TTC549 (cell line): ENCODE data around the gene TEF.

ENCODE experiments used
- FAIRE-seq: peaks from 2 replicates; lab custom pipeline; 2012; peaks lifted over from hg19 to GRCh38; lab: Jason Lieb, UNC

The TEF gene

GRCh38 chr22:41381329-41382097 lies at the start of gene TEF:
TEF (plus strand) TSS chr22:41381942; CDS start chr22:41382045, 103 bp downstream.
- FAIRE-seq = peak; percentile 91

DNA sequence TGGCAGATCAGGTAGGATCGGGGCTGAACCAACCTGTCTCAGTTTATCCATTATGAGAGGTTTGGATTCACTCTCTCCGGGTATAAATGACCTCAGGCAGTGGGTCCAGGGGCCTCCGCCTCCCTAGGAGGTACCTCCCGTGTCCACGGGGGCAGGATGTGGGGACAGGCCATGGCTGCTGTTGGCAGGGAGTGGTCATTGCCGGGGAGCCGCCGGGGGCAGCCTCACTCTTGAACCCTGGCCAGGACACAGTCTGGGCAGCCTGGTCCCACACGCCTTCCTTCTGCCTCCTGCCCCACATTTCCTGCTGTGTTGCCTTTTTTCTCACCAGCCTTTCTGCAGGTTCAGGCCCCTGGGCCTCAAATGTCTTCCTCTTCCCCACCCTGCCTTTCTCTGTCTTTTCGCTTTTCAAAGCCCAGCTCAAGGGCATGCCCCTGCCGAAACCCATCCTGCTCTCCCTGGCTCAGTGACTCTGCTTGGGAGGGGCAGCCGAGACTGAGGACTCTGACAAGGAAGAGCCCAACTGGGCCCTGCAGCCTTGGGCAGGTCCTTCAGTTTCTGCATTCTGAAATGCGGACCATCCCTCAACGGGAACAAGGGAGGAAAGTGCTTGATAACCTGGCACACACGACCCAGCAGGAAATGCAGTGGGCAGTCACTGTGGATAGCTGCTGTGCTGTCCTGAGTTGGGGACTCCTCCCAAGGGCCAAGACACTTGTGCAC lies 49.4 kb upstream of the TEF start:
- no peak for FAIRE-seq

DNA sequence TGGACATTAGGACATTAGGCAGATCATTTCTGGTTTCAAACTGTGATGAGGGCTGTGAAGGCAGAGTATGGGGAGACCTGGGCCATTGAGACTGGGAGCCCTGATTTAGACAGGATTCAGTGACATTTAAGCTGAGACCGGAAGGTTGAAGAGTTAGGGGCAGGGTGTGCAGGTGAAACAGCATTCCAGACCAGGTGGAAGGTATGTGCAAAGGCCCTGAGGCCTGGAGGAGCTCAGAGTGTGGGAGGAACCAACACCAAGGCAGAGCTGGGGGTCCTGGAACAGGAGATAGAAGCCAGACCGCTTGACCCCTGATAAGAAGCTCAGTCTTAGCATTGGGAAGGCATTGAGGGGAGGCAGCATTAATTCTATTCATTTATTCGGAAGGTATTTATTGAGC lies 47.9 kb upstream of the TEF start:
- FAIRE-seq = no peak

GRCh38 chr22:41334215-41334614 lies 47.5 kb upstream of the TEF start:
- no peak for FAIRE-seq

DNA sequence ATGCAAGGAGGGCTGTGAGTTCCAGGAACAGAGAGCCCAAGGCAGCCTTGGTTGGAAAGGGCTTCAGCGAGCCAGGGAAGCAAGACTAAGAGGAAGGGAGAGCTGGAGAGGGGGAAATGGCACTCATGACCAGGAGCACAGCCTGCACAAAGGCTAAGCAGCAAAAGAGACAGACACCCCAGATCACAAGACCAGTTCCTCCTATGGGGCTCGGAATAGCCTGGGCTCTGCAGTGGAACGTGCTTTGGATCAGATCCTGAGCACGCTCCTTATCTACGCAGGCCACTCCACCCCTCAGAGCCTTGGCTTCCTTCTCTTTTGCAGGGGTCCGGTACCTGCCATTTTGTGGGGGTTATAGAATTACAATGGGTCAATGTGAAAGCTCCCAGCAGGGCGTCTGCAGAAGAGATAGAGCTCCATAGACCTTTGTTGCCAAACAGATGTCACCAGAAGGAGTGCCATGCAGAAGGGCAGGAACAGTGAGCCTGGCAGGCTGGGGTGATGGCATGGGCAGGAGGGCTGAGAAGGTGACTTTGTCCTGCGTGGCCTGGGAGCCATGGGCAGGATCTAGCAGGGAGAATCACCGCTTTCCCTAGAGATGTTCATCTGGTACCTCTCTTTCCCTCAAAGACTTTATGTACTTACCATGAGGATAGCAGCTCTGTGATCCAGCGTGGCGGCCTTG lies 46.6 kb upstream of the TEF start:
- no peak for FAIRE-seq

DNA sequence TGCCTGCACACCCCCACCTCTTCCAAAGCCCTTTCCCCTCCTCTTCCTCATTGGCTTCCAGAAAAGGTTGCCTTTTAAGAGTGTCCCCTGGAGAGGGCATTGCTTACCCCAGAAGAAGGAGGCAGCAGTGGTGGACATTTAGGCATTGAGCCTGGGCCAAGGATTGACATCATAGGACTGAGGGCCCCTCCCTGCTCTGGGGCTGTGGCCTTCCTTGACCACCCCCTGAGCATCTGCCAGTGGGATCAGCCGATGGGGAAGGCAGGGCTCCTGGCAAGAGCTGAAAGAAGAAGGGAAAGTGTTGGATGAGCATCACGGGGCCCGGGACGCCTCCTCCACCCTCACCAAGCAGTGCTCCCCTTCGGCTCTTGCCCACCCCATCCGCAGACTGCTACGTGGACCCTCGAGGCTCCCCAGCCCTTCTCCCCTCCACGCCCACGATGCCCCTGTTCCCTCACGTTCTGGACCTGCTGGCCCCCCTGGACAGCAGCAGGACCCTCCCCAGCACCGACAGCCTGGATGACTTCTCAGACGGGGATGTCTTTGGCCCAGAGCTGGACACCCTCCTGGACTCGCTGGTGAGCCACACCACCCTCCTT lies 43.0 kb upstream of the TEF start:
- FAIRE-seq = no peak

DNA sequence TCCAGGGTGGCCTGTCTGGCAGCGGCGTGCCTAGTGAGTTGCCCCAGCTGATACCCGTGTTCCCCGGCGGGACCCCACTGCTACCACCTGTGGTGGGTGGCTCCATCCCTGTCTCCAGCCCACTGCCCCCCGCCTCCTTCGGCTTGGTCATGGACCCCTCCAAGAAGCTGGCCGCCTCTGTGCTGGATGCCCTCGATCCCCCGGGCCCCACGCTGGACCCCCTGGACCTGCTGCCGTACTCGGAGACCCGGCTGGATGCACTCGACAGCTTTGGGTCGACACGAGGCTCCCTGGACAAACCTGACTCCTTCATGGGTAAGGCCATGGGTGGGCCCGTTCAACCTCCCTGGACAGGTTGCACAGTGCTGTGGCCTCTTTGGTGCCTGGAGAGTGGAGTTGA lies 41.9 kb upstream of the TEF start:
- FAIRE-seq = no peak

DNA sequence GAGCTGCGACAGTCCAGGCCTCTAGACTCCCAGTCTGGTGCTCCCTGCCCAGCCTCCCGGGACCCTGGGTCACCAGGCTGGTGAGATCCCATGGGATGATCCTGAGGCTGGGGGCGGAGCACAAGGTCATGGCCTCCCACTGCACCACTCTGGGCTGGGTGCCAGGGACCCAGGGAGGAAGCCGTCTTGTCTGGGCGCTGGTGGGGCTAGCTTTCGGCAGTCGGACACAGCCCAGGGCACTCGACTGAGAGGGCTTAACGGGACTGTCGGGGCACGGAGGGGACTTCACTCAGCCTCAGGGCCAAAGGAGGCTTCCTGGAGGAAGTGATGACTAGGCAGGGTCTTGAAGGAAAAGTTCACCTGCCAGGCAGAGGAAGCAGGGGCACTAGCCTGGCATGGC lies 41.4 kb upstream of the TEF start:
- FAIRE-seq = no peak

DNA sequence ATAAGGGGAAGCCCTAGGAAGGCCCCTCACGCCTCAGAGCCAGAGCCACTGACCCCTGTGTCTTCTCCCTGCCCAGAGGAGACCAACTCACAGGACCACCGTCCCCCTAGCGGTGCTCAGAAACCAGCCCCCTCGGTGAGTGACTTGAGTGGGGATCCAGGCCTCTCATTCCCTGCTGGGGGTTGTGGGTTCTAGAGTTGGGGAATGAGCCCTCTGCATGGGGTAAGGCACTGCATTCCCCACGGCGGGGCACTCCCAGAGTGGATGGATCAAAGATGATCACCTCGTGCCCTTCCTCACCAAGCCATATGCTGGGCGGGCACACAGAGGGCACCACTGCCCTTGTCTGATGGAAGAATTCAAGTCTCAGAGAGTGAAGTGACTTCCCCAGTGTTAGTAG lies 40.7 kb upstream of the TEF start:
- FAIRE-seq = no peak

DNA sequence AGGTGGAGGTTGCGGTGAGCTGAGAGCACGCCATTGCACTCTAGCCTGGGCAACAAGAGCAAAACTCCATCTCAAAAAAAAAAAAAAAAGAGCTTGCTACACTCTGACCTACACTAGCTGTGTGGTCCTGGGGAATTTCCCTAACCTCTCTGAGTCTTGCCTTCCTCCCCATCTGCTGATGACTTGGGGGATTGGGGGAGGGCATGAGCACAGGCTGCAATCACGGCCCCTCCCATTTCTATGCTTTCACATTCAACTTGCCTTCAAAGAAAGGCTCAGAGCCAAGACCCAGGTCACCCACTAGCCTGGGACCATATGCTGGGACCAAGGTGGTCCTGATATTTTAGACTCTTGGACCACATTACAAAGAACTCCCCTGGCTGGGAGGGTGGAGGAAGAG lies 39.8 kb upstream of the TEF start:
- FAIRE-seq = no peak

DNA sequence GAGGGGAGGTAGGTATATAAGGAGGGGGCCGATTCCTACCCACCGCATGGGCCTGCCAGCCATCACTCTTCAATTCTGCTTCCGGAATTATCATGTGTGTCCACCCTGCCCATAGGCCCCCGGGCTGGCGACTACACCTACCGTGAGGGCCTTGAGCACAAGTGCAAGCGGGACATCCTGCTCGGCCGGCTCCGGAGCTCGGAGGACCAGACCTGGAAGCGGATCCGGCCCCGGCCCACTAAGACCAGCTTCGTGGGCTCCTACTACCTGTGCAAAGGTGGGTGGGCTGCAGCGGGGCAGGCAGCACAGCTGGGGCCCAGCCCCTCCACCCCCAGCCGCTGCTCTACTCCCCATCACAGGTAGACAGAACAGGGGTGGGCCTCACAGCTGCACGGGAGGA lies 38.4 kb upstream of the TEF start:
- no peak for FAIRE-seq

- no peak for FAIRE-seq
Observed at GRCh38 chr22:41343717-41344116, 38.0 kb upstream of the TEF start.

- FAIRE-seq = no peak
Observed at GRCh38 chr22:41344189-41344788, 37.5 kb upstream of the TEF start.

GRCh38 chr22:41345807-41346335 lies 35.9 kb upstream of the TEF start:
- FAIRE-seq = no peak

GRCh38 chr22:41347066-41347859 lies 34.5 kb upstream of the TEF start:
- FAIRE-seq = no peak

DNA sequence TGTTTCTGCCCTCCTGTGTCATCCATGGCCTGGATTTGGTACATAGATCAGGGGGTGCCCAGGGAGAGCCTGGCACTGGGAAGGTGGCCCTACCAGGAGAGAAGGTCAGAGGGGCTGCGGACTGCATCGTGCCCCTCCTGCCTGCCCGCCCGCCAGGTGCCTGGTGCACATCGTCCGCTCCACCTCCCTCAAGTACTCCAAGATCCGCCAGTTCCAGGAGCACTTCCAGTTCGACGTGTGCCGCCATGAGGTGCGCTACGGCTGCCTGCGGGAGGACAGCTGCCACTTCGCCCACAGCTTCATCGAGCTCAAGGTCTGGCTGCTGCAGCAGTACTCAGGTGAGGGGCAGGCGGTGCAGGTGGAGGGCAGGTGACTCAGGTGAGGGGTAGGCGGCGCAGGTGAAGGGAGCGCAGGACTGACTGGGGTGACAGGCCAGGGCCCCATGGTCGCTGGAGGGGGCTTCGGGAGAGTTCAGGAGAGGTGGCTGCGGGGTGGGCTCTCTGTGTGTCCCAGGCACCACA lies 32.7 kb upstream of the TEF start:
- no peak for FAIRE-seq

DNA sequence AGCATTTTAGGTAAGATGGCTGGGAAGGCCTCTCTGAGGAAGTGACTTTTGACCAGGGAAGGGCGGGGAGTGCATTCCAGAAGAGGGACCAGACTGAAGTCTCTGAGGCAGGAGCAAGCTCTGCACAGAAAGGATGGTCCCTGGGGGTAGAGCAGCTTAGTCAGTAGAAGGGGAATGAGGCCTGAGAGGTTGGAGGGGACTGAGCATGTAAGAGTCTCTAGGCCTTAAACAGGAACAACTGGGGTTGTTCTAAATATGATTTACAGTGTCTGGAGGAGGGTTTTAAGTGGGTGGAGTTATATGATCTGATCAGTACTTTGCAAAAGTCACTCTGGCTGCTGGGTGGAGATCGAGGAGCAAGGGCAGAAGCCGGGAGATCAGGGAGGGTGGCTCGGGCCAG lies 31.7 kb upstream of the TEF start:
- no peak for FAIRE-seq

- FAIRE-seq = no peak
Observed at GRCh38 chr22:41351011-41351410, 30.7 kb upstream of the TEF start.

DNA sequence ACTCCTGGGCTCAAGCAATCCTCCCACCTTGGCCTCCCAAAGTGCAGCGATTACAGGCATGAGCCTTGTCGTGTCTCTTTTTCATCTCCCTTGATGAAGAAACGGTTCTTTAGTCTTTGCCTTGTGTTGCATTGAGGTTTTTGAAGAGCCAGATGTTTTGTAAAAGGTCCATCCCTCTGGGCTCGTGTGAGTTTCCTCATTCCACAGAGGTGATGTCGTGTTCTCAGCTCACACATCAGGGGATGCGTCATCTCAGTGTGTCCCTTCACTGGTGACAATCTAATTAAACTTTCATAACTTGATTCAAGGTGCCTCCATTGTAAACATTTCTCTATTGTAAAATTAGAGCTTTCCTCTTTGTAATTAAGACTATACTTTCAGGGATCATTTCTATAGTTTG lies 29.7 kb upstream of the TEF start:
- no peak for FAIRE-seq

- FAIRE-seq = no peak
Observed at GRCh38 chr22:41353862-41354575, 27.7 kb upstream of the TEF start.

DNA sequence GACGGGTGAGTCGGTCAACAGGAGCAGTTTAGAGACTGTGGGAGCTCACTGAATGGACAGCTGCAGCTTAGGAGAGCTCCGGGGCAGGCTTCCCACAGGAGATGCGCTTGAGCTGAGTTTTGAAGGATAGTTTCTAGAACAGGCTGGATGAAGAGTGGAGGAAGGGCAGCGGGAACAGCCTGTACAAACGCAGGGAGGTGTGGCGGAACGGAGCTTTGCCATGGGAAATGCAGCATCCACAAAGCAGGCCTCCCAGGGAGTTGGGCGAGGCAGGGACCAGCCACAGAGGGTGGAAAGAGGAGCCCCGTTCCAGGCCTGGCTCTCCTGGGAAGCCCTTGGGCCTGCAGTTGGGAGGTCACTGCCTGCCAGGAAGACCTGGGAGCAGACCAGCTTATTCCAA lies 26.8 kb upstream of the TEF start:
- no peak for FAIRE-seq
